ENCODE data around the gene PLEKHO1. TPM values are rescaled to one million over a fixed set of nuclear protein-coding genes. Genes with fewer than 3 reads are reported as not detected.
"Not testable (repeated sequence)": the region's sequence is repeated elsewhere in the genome, so short reads cannot be mapped to it uniquely, and the experiment has no call there.

The PLEKHO1 gene
- total RNA-seq, 1 donor from 2014 or later = 59.5 TPM

- DNase-seq (ENCODE audit: low read depth, low spot score) = no peak
These were observed 22.1 kb downstream of the PLEKHO1 start for GRCh38 chr1:150171801-150172200.

- DNase-seq (ENCODE audit: low read depth, low spot score) = no peak
These were observed 23.4 kb downstream of the PLEKHO1 start for GRCh38 chr1:150173141-150173585.

- DNase-seq (ENCODE audit: low read depth, low spot score) = no peak
These were observed 26.9 kb downstream of the PLEKHO1 start for GRCh38 chr1:150176593-150176992.

GRCh38 chr1:150178548-150178947 is 28.8 kb downstream of the PLEKHO1 start:
- DNase-seq (ENCODE audit: low read depth, low spot score) = no peak

GRCh38 chr1:150179867-150180266 is 30.2 kb downstream of the PLEKHO1 start:
- no peak for DNase-seq (ENCODE audit: low read depth, low spot score)

GRCh38 chr1:150180474-150180873 is 30.8 kb downstream of the PLEKHO1 start:
- no peak for DNase-seq (ENCODE audit: low read depth, low spot score)

- no peak for DNase-seq (ENCODE audit: low read depth, low spot score)
These were observed 32.5 kb downstream of the PLEKHO1 start for GRCh38 chr1:150182247-150182646.

- no peak for DNase-seq (ENCODE audit: low read depth, low spot score)
These were observed 33.3 kb downstream of the PLEKHO1 start for GRCh38 chr1:150183061-150183460.

GRCh38 chr1:150185481-150185880 is 35.8 kb downstream of the PLEKHO1 start:
- DNase-seq (ENCODE audit: low read depth, low spot score) = no peak

- not testable (repeated sequence) for DNase-seq (ENCODE audit: low read depth, low spot score)
These were observed 36.7 kb downstream of the PLEKHO1 start for GRCh38 chr1:150186438-150186788.

- DNase-seq (ENCODE audit: low read depth, low spot score) = no peak
These were observed 37.3 kb downstream of the PLEKHO1 start for GRCh38 chr1:150186789-150187559.

- DNase-seq (ENCODE audit: low read depth, low spot score) = no peak
These were observed 37.8 kb downstream of the PLEKHO1 start for GRCh38 chr1:150187560-150187931.

- DNase-seq (ENCODE audit: low read depth, low spot score) = no peak
These were observed 42.3 kb downstream of the PLEKHO1 start for GRCh38 chr1:150192012-150192411.

- DNase-seq (ENCODE audit: low read depth, low spot score) = no peak
These were observed 44.8 kb downstream of the PLEKHO1 start for GRCh38 chr1:150194381-150195031.

- no peak for DNase-seq (ENCODE audit: low read depth, low spot score)
These were observed 46.7 kb downstream of the PLEKHO1 start for GRCh38 chr1:150196417-150196816.

- no peak for DNase-seq (ENCODE audit: low read depth, low spot score)
These were observed 57.7 kb downstream of the PLEKHO1 start for GRCh38 chr1:150207281-150207971.

- DNase-seq (ENCODE audit: low read depth, low spot score) = not testable (repeated sequence)
These were observed 58.7 kb downstream of the PLEKHO1 start for GRCh38 chr1:150208460-150208859.

Other genes with a start within 250 kb of the PLEKHO1 start
- gene SV2A, start 232.1 kb upstream of the PLEKHO1 start, total RNA-seq = 5.7 and 6.3 TPM in 2 replicates
- 12.4 and 12.7 TPM in 2 replicates for gene SF3B4, start 222.1 kb upstream of the PLEKHO1 start, total RNA-seq
- gene MTMR11, start 213.0 kb upstream of the PLEKHO1 start, total RNA-seq = 3.6 and 5.7 TPM in 2 replicates
- 12.8 and 19.0 TPM in 2 replicates for gene OTUD7B, start 139.2 kb upstream of the PLEKHO1 start, total RNA-seq
- gene VPS45, start 82.1 kb upstream of the PLEKHO1 start, total RNA-seq = 21.2 and 34.1 TPM in 2 replicates
- gene ANP32E, start 86.2 kb downstream of the PLEKHO1 start, total RNA-seq = 34.8 and 43.5 TPM in 2 replicates
- gene CA14, start 107.9 kb downstream of the PLEKHO1 start, total RNA-seq = not detected in 2 replicates
- gene APH1A, start 119.1 kb downstream of the PLEKHO1 start, total RNA-seq = 162 and 165 TPM in 2 replicates
- 32.8 and 94.0 TPM in 2 replicates for gene C1orf54, start 122.9 kb downstream of the PLEKHO1 start, total RNA-seq
- gene CIART, start 132.6 kb downstream of the PLEKHO1 start, total RNA-seq = 0.86 and 0.88 TPM in 2 replicates
- 49.0 and 60.9 TPM in 2 replicates for gene MRPS21, start 143.9 kb downstream of the PLEKHO1 start, total RNA-seq
- gene PRPF3, start 171.6 kb downstream of the PLEKHO1 start, total RNA-seq = 33.0 and 56.2 TPM in 2 replicates
- gene RPRD2, start 214.2 kb downstream of the PLEKHO1 start, total RNA-seq = 6.5 and 7.8 TPM in 2 replicates

Data from pulmonary artery endothelial cell (primary cell).